Fibroblast of lung (primary cell): ENCODE results near the gene NEK9.

ENCODE experiments used
- CTCF ChIP-seq, 2 donors: IDR thresholded peaks in 1 of 2; conservative IDR thresholded peaks in 1 of 2; 1 replicate in 1 of 2; 2 replicates in 1 of 2; pipeline ENCODE4 v1.5.1; 2011 to 2012; ENCODE audit warnings: low read length in 2 of 2, control low read depth in 1 of 2, inconsistent platforms in 1 of 2, low read depth in 1 of 2, mild to moderate bottlenecking in 1 of 2
- EZH2 ChIP-seq: IDR thresholded peaks from 2 replicates; pipeline ENCODE4 v1.5.1; 2012; ENCODE audit warnings: low read length, control low read depth, mild to moderate bottlenecking; ENCODE audit errors: missing control alignments

GRCh38 chr14:75088153-75088552 lies 38.7 kb downstream of the NEK9 start:
- no peak for TF ChIP-seq CTCF (conservative IDR thresholded peaks at IDR 0.05 in 1 of 2, IDR thresholded peaks at IDR 0.05 in 1 of 2; ENCODE audit: low read depth in 1 of 2, low read length in 2 of 2)
- no peak for TF ChIP-seq EZH2
